Islet precursor cell (in vitro differentiated cells): Measurements from ENCODE around the gene GMPPB.
"Not testable (repeated sequence)": the region's sequence is repeated elsewhere in the genome, so short reads cannot be mapped to it uniquely, and the experiment has no call there.

ENCODE experiments used
- DNase-seq: peaks from one replicate; pipeline ENCODE4 v3.0.0-alpha.2; 2018

The GMPPB gene

GRCh38 chr3:49689046-49689907 lies 34.5 kb downstream of the GMPPB start, which contains the start of the genes MST1 and RNF123:
MST1 (minus strand) TSS chr3:49689474; CDS start chr3:49688691, 783 bp downstream.
RNF123 (plus strand) TSS chr3:49689557; CDS start chr3:49691166, 1,609 bp downstream.
- peak; percentile 96 for DNase-seq

GRCh38 chr3:49688338-49689045 lies 35.3 kb downstream of the GMPPB start:
- not testable (repeated sequence) for DNase-seq

GRCh38 chr3:49687424-49687795 lies 36.3 kb downstream of the GMPPB start:
- DNase-seq, result not testable (repeated sequence)

DNA sequence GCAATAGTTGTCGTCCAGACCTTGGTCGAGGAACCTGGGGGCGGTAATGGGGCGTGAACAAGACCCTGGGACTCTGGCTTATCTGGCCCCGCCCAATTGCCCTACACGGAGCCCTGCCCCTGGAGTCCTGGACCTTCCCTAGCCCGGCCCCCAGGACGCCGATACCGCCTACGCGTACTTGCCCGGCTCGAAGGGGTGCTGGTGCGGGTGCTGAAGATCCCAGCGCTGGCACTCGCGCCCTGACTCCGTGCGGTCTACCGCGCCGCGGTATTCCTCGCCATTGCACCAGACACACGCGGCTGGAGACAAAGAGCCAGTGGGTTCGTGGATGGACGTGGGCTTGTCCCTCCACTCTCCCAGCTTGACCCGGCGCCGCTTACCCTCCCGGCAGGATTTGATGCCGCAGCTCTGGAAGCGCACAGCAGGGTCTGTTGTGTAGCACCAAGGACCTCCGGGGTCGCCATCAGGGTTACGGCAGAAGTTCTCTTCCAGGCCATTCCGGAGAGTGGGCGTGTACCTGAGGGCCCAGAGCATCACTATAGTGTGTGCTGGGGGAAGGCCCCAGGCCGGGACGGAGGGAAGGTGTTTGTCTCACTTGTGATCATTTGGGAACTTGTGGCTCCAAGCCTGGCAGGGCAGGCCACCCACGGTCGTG lies 36.9 kb downstream of the GMPPB start:
- peak; percentile 96 for DNase-seq

DNA sequence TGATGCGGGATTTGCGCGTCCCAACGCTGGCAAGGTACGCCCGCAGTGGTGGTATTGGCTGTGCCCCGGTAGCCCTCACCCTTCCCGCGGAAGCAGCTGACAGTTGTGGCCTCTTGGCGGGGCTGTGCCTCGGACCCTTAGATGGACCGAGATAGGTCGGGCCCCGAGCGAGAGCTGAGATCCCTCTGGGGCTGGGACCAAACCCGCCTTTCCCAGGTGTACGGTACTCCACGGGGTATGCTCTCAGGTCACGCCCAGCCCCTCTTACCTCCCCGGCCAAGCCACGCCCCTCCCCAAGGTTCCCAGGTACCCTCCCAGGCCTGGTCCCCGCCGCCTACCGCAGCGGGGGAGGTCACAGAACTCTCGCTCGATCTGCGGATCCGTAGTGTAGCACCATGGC lies 37.4 kb downstream of the GMPPB start:
- DNase-seq, result peak; percentile 90

DNA sequence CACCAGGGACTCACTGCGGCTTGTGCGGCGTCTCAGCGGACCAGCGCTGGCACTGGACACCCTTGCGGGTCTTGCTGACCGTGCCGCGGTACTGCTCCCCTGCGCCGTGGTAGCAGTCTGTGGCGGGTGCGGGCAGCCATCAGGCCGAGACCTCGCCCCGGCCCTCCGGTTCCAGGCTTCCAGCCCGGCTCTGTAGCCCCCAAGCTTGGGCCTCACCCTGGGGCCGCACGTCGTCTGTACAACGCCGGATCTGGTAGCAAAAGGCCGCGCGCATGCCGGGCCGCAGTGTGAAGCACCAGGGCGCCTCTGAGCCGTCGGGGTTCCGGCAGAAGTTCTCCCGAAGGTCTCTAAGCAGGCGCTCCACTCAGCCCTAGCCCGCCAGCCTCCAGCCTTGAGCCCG lies 37.9 kb downstream of the GMPPB start:
- not testable (repeated sequence) for DNase-seq

DNA sequence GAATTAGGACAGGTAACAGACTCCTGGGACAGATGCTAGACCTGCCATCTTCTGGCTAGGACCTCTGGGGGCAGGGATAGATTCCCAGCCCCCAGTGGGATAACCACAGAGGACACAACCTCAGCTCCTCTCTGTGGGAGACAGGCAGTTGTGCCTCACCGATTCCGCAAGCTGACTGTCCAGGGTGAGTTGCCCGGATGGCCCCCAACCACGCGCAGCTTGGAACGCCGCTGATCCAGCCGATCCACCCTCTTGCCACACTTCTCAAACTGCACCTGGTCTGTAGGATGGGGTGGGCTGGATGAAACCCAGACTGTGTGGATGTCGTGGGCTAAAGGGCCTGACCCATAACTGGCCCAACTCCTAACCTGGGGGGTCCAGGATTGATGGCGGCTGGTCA lies 38.6 kb downstream of the GMPPB start:
- not testable (repeated sequence) for DNase-seq

- DNase-seq, result not testable (repeated sequence)
Observed at GRCh38 chr3:49684453-49684852, 39.3 kb downstream of the GMPPB start.

DNA sequence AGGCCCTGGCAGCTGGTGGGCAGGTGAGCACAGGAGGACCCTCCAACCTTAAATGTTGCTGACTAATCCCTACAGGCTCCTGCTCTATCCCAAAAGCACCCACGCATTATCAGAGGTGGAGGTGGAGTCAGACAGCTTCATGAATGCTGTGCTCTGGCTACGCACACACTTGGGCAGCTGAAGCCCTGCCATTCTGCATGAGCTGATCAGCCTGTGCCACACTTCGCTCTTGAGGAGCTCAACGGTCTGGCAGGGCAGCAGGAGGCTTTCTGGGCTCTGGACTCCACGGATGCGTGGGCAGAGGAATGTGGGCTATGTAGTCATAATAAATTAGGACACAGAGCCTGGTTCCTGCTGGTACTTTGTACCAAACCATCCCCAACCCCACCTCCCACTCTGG lies 40.6 kb downstream of the GMPPB start:
- no peak for DNase-seq

DNA sequence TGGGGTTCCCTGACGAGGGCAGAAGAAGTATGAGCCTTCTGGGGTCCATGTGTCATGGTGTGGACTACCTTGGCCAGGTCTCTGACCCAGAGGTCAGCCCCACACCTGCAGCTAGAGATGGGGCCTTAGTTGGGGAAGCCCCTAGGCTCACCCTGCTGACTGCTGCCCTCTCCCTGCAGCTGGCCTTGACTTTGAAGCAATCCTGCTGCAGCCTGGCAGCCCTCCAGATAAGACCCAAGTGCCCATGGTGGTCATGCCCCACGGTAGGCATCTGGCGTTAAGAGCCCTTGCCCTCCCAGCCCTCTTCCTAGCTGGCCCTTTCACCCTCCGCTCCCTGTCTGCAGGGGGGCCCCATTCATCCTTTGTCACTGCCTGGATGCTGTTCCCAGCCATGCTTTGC lies 42.2 kb downstream of the GMPPB start:
- DNase-seq, result no peak

GRCh38 chr3:49681232-49681522 lies 42.6 kb downstream of the GMPPB start:
- DNase-seq, result no peak

DNA sequence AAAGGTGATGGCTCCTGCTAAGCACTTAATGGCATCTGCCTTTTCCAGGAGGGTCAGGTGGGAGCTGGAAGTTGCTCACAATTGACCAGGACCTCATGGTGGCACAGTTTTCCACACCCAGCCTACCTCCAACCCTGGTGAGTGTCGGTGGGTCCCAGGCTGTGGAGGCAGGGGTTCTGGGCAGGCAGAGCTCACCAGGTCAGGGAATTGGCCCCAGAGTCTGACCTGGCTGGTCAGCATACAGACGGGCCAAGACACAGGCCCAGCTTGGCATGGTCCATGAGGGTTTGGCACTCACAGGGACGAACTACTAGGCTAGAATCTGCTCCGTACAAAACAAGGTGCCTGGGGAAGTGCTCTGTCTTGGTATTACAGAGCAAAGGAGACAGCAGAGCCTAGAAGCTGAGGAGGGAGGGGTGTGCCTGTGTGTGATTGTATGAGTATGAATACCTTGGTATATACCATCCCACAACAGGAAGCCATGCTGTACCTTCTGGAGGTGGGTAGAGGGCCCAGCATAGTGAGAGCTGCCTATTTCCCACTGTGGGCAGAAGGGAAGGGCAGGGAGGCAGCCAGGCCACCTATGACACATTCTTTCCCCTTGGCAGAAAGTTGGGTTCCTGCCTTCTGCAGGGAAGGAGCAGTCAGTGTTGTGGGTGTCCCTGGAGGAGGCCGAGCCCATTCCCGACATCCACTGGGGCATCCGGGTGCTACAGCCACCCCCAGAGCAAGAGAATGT lies 43.1 kb downstream of the GMPPB start:
- DNase-seq, result no peak

DNA sequence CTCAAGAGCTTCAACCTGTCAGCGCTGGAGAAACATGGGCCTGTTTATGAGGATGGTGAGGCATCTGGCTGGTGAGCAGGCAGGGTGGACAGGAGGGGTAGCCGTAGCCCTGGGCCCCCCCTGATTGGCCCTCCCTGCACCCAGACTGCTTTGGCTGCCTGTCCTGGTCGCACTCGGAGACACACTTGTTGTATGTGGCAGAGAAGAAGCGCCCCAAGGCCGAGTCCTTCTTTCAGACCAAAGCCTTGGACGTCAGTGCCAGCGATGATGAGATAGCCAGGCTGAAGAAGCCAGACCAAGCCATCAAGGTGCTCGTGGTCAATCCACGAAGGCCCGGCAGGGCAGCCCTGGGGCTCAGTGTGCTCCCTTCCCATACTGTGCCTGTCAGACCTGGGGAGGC lies 47.8 kb downstream of the GMPPB start:
- DNase-seq, result no peak

GRCh38 chr3:49674497-49674983 lies 49.2 kb downstream of the GMPPB start:
- DNase-seq, result no peak

- DNase-seq, result peak; percentile 99
Observed at GRCh38 chr3:49673715-49674496, 49.8 kb downstream of the GMPPB start, which contains the start of gene APEH. APEH (plus strand) TSS chr3:49674351; CDS start chr3:49674402, 51 bp downstream.

GRCh38 chr3:49673121-49673714 lies 50.5 kb downstream of the GMPPB start:
- no peak for DNase-seq

DNA sequence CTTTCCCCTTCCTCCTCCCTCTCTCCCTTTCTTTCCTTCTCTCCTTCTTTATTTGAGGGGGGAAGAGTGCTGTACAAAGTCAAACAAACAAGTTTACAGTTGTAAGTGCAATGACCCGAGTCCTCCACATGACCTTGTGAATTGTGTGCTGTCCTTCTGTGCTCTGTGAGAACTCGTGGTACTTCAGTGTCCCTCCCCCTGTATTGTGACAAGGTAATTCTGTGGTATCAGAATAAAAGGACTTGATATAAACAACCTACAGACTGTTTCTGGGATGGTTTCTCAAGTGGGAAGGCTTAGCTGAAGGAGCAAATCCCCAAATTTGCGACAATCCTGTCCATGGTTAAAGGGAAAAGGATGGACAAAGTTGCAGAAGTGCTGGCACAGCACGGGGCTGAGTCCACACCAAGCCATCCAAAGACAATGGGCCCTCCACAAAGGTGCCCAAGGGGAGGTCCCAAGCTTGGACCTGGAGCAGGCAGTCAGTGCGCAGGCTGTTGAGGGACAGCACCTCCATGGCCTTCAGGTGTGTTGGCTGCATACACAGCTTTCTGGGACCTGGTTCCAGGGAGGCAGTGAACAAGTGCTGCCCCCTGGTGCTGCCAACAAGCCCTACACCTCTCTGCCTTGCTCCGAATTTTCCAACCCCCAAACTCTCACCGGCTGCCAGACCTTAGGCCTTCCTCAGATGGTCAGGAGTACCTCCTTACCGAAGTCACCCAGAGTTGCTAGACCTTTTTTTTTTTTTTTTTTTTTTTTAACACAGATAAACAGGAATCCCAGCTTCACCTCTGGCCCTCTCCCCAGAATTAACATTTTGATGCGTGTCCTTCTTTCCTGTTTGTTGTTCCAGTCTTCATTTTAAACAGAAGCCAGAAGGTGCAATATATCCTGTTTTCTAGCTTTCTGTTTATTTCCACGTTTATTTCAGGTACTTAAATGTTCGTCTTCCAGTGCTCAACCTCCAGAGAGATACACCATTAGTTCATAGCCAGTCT lies 52.2 kb downstream of the GMPPB start:
- DNase-seq, result peak; percentile 87

- DNase-seq, result no peak
Observed at GRCh38 chr3:49670940-49671290, 52.8 kb downstream of the GMPPB start.
